DMS114 treated with DMSO at 0.1 percent for 48 hours (cell line): ENCODE data around the gene TNRC6C.
"Not testable (repeated sequence)": the region's sequence is repeated elsewhere in the genome, so short reads cannot be mapped to it uniquely, and the experiment has no call there.

ENCODE experiments used
- DNase-seq: peaks from one replicate; lab custom pipeline; 2025; ENCODE audit not compliant: unreplicated experiment; lab: John Stamatoyannopoulos, UW

Gene TNRC6C

DNA sequence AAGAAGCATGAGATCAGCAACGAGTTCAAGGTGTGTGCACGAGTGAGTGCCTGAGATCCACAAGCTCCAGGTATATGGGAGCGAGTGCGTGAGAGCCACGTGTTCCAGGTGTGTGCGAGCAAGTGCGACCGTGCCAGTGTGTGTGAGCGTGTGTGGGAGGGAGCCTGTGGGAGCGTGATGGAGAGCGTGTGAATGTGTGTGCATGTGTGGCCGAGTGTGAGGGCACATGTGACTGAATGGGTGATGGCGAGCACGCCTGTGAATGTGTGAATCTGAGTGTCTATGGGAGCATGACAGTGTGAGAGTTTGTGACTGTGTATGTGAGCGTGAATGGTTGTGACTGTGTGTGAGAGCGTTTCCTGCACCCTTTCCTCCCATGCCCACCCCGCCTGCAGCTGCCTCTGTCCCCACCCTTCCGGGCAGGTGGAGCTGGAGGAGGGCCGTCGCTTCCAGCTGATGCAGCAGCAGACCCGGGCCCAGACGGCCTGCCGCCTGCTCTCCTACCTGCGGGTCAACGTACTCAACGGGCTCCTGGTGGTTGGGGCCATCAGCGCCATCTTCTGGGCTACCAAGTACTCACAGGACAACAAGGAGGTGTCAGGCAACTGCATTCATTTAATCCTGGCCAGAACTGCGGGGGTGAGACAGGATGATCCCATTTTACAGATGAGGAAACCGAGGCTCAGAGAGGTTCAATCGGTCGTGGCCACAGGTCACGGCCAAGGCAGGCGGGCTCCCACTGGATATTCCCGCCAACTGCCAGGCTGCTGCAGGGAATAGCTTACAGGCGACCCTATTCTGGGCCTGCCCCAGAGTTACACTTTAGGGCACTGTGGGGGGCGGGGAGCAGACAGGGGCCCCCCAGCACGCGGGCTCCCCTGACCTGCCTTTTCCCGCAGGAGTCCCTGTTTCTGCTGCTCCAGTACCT, 175.7 kb downstream of the TNRC6C start:
- DNase-seq = no peak

DNA sequence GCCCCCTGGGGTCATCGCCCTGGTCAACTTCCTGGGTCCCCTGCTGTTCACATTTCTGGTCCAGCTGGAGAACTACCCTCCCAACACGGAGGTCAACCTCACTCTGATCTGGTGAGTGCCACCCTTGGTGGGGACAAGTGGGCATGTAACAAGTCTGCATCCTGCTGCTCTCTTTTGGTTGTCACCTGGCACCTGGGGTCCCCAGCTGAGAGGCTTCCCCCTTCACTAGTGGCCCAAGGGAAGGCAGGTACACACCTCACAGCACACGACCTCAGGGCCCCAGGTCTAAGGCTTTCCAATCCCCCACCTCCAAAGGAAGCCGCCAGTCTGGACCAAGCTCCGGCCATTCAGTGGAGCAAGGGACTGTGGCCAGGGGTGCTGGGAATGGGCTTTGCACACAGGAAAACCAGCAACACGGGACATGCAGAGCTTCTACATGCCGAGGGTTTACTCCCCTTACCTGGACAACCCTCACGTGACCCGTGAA, 176.4 kb downstream of the TNRC6C start:
- no peak for DNase-seq

DNA sequence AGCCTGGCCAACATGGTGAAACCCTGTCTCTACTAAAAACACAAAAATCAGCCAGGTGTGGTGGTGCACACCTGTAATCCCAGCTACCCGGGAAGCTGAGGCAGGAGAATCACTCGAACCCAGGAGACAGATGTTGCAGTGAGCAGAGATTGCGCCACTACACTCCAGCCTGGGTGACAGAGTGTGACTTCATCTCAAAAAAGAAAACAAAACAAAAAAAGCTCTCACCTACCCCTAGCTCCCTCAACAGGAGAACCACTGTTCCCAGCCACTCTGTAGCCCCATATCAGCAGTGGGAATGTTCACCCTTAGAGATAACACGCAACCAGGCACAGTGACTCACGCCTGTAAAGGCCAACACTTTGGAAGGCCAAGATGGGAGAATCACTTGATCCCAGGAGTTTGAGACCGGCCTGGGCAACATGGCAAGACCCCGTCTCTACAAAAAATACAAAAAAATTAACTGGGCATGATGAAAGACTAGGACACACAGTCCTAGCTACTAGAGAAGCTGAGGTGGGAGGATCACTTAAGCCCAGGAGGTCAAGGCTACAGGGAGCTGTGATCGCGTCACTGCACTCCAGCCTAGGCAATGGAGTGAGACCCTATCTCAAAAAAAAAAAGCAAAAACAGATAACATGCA, 177.5 kb downstream of the TNRC6C start:
- DNase-seq = no peak

- DNase-seq = no peak
These were observed 179.1 kb downstream of the TNRC6C start for GRCh38 chr17:78137392-78138203.

GRCh38 chr17:78138204-78139060, 179.9 kb downstream of the TNRC6C start:
- DNase-seq = no peak

DNA sequence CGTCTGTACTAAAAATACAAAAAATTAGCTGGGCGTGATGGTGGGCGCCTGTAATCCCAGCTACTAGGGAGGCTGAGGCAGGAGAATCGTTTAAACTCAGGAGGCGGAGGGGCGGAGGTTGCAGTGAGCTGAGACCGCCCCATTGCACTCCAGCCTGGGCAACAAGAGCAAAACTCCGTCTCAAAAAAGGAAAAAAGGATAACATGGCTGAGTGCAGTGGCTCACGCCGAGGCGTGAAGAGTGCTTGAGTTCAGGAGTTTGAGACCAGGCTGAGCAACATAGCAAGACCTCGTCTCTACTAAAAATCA, 181.3 kb downstream of the TNRC6C start:
- DNase-seq = not testable (repeated sequence)

GRCh38 chr17:78140169-78141051, 181.9 kb downstream of the TNRC6C start:
- DNase-seq = peak; percentile 89

DNA sequence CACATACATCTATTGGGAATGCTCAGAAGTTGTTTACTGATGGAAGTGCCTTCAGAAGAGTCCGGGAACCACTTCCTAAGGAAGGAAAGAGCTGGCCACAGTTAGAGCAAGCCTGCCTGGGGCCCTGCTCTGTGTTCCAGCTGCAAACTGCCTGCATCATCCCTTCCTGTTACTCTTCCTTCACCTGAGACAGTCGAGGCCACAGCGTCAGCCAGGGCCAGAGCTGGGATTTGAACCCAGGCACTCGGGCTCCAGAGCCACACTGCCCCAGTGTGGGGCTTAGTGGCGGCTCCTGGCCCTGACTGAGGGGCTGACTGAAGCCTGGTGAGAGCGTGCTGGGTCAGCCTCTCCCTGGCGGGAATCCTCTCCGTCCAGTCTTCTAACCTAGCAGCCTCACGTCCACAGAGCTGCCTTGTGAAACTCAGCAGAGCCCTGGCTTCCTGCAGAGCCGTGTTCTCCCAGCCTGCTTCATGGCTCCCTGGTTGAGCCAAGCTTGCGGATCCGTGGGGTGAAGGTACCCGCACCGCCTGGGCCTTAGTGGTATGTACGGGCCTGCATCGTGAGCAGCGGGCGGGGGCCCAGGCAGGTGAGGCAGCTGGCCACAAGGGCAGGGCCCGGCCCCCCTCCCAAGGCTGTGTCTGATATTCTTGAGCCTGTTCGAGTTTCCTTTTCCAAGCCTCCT, 183.1 kb downstream of the TNRC6C start:
- DNase-seq = no peak

DNA sequence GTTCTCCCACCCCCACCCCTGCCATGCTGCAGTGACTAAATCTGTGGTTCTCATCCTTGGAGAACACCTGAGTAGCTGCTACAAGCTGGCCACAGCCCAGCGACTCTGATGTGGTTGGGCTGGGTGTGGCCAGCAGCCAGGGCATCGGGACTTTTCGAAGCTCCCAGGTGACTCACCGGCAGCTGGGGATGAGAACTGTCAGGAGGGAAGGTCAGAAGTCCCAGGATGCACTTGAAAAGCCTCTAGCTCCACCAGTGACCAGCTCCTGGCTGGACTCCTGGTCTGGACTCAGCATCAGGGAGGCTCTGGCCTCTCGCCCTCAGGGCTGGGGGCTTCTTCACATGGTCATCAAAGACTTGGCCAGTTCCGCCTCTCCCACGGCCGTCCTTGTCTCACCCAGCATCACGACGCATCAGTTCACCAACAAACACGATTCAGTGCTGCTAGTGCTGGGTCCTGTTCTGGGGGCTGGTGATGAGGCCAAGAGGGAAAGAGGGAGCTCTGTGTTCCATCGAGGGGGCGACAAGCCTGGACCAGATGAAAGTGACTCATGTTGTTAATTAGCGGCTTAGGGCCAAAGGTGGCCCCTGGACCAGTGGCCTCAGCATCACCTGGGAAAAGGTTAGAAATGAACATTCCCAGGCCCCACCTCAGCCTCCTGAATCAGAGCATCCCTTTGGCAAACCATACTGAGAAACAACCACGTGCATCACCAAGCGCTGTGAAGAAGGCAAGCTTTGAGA, 183.8 kb downstream of the TNRC6C start:
- DNase-seq = no peak

DNA sequence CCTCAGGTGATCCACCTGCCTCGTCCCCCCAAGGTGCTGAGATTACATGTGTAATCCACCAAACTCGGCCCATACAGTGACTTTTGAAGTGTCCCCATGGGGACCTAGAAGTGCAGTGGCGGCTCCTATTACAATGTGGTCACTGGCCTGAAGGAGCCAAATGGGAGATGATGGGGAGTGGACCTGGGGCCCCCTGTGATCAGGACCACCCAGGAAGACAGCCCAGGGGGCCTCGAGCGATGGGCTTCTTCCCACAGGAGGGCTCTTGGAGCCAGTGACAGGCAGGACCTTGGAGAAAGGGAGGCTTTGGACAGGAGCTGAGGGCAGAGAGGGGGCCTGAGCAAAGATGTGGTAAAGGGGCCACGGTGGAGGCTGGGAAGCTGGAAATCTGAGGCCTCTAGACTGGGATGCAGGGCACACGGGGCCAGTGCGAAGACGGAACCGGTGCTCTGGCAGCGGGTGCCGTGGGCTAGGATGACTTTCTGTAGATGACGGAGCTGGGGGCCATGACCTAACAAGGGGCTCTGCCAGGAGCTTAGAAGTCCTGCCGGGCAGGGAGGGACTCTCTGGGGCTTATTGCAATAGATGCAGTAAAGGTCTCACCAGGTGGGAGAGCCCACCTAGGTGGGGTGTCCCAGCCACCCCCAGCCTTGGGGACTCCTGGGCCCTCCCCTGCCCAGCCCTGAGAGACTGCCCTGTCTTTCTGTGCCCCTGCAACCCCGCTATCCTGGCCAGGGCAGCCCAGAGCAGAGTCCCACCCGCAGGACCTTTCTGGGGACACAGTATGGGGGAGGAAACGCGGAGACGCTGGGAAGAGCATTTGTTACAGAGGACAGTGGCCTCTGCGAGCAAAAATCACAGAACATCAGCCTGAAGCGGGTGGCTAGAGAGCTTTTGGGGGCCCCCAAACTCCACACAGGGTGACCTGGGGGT, 185.0 kb downstream of the TNRC6C start:
- DNase-seq = no peak

DNA sequence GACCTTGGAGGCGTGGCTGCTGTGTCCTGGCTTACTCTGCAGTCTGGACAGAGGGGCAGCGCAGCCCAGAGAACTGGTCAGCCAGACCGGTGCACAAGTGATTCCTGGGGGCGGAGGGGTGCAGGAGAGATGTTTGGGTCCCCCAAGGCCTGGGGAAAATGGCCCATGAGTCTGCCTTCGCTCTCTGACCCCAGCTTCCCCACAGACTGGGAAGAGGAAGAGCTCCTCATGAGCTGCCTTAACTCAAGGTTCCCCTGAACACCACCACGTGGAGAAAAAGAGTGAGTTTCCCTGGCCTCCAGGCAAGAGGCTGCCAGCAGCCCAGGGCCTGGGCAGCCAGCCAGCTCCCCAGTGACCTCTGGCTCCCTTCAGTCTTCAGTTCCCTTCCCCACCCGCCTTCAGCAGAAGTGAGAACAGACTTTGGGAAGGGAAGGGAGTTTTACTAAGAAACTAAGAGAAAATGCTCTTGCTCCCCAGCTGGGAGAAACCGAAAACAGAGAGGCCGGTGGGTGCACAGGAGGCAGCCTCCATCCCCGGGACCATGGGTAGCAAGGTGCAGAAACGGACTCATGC, 185.7 kb downstream of the TNRC6C start:
- no peak for DNase-seq

- DNase-seq = no peak
These were observed 186.5 kb downstream of the TNRC6C start for GRCh38 chr17:78144736-78145641.

GRCh38 chr17:78146471-78146869, 188.0 kb downstream of the TNRC6C start:
- no peak for DNase-seq

GRCh38 chr17:78146881-78147280, 188.4 kb downstream of the TNRC6C start:
- DNase-seq = no peak

- DNase-seq = no peak
These were observed 189.0 kb downstream of the TNRC6C start for GRCh38 chr17:78147315-78147998.
